ENCODE results near the gene C2orf68.

- no peak for TF ChIP-seq CTCF (optimal IDR thresholded peaks at IDR 0.05 in 1 of 3, IDR thresholded peaks at IDR 0.05 in 1 of 3, conservative IDR thresholded peaks at IDR 0.05 in 1 of 3; ENCODE audit: extremely low read depth in 1 of 3, insufficient read depth in 2 of 3, low read length in 3 of 3)
- TF ChIP-seq EZH2 (IDR thresholded peaks at IDR 0.05; ENCODE audit: low read length) = no peak
Measured at GRCh38 chr2:85613717-85614515, 2.0 kb upstream of the C2orf68 start.

Measured in keratinocyte (primary cell).